ENCODE results near the gene SLC25A21.

Gene SLC25A21

DNA sequence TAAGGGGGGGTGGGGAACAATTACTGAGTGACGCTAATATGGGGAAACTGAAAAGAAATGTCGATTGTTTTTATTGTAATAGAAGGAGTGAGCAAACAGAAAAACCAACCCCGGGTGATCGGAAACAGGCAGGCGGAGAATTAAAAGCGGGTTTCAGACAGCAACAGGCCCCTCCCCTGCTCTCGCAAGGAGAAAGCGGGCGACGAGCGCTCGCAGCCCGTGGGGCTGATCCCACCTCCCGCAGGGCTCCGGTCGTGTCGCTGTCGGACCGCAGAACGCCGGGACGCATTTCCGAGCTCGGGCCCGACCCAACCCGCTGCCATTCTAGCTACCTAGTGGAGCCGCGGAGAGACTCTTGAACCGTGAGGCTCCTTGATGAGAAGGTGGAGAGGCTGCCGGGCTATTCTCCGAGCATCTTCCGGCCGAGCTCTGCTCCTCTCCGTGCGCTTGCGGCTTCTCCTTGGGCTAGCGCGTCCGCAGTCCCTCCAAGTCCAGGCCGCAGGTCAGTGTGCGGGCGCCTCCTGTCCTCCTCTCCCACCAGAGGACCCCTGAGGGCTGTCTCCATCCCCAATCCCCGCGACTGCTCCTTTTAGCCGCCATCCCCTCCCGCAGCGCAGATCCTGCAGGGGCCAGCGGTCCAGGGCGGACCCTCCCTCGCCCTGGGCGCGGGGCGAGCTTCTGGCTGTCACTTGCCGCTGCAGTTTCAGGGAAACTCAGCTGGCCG is 514.8 kb downstream of the SLC25A21 start:
- DNase-seq (ENCODE audit: extremely low read depth, low read depth), result peak; percentile 76

DNA sequence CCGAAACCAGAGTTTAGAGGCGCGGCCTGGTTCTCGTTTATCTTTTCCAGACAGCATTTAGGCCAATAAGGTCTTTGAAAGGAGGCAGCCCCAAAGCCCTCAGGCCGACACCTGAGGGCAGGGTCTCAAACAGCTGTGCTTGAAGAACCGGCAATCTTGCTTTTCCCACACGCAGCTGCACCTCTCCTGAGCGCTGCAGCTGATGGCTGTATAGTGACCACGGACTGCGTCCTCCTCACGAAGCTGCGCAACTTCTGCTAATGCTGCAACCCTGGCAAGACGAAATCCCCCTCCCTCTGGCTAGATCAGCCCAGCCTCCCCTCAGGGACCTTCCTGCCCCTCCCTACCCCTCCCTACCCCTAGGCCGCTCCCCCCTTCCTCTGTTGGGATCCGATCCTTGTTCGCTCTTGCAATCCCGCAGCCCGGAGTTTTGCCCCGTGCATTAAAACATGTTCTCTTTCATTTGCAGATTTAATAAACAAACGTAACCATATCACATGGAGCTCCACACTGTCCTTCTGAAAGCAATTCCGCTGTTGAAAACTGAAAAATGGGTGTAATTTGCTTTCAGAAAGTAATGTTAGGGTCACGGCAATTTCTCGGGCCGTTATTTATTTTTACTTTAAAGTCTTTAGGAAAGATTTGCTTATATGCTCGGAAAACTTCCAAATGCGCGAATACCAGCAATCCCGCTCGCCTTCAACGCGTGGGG is 515.6 kb downstream of the SLC25A21 start:
- peak; percentile 87 for DNase-seq (ENCODE audit: extremely low read depth, low read depth)
- TF ChIP-seq, protein P1, sequence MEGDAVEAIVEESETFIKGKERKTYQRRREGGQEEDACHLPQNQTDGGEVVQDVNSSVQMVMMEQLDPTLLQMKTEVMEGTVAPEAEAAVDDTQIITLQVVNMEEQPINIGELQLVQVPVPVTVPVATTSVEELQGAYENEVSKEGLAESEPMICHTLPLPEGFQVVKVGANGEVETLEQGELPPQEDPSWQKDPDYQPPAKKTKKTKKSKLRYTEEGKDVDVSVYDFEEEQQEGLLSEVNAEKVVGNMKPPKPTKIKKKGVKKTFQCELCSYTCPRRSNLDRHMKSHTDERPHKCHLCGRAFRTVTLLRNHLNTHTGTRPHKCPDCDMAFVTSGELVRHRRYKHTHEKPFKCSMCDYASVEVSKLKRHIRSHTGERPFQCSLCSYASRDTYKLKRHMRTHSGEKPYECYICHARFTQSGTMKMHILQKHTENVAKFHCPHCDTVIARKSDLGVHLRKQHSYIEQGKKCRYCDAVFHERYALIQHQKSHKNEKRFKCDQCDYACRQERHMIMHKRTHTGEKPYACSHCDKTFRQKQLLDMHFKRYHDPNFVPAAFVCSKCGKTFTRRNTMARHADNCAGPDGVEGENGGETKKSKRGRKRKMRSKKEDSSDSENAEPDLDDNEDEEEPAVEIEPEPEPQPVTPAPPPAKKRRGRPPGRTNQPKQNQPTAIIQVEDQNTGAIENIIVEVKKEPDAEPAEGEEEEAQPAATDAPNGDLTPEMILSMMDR (IDR thresholded peaks at IDR 0.05; ENCODE audit: low read depth, low read length), result no peak

More for the DNA sequence above, 514.8 kb downstream of the SLC25A21 start:
- TF ChIP-seq, protein P1 (IDR thresholded peaks at IDR 0.05; ENCODE audit: low read depth, low read length), result no peak; the same call in 1 of the 2 replicates

DNA sequence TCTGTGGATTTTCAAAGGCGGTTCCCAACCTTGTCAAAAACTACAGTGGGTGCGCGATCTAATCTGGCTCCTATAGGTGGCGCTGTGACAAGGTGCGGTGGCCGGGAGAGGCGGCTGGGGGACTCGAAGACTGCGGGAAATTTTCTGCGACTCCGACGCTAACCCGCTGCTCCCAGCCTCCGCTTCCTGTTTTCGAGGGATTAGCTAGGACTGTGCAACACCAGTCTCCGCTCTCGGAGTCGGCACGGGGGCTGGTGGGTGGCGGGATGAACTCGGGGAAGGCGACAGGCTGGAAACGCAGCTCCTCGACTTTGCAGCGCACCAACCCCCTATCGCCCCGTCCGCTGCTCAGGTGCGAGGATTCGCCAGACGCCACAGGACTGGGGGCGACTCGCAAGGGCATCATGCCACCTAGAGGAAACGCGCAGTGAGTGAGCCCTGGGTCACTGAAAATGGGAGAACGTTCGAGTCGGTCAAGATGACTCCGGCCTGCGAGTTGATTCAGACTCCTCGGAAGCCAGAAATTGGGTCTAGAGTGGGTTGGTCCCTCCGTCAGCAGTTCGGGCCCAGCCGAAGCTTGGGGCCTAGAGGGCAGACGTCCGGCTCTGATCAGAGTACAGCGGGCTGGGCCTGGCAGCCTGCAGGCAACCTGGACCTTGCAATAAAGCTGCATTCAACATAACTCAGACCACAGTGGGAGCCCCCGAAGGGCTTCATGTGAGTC is 516.3 kb downstream of the SLC25A21 start:
- TF ChIP-seq, protein P1 (IDR thresholded peaks at IDR 0.05; ENCODE audit: low read depth, low read length), result peak; percentile 81
- DNase-seq (ENCODE audit: extremely low read depth, low read depth), result peak; percentile 51

DNA sequence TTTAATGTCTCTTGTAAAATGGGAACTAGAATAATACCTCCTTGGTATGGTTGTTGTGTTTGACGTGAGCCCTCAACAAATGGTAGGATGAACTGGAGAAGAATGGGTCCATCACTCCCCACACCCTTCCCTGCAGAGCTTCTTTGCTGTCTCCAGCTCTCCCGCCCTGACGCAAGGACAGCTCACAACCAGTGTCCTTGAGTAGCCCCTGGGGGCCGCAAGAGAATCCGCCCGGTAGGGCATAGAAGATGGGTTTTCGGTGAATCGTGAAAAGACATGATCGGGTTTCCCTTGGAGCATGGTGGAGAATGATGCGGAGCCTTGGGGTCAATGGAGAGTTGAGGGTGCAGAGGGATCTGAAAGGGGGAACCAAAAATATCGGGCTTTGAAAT is 516.8 kb downstream of the SLC25A21 start:
- DNase-seq (ENCODE audit: extremely low read depth, low read depth), result no peak
- TF ChIP-seq, protein P1 (IDR thresholded peaks at IDR 0.05; ENCODE audit: low read depth, low read length), result no peak

DNA sequence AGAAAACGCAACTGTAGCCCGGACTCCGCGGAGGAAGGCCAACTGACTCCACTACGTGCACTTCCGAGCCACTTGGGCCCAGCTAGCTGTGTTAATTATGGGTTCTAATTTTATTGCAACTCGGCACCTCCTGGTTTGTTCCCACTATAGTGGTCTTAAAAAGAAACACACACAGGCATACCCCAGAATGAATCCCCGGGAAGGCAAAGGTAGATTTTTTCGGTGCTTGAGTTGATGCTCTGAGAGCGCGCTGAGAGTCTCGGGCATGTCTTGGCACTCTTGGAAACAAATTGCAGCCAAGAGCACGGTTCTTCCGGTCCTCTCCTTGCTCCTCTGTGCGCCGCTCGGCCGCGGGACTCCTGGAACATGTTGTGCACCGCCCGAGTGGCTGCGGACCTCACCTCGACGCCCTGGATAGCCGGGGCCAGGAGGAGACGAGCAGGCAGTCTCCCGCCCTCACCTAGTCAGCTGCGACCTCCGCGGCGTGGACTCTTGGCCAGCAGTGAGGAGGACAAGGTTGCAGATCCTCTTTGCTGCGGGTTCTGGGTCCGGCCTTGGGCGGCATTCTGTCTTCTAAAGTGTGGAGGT is 517.5 kb downstream of the SLC25A21 start:
- TF ChIP-seq, protein P1 (IDR thresholded peaks at IDR 0.05; ENCODE audit: low read depth, low read length), result no peak
- DNase-seq (ENCODE audit: extremely low read depth, low read depth), result no peak

GRCh38 chr14:36653962-36654793 is 518.2 kb downstream of the SLC25A21 start:
- no peak for DNase-seq (ENCODE audit: extremely low read depth, low read depth)
- TF ChIP-seq, protein P1 (IDR thresholded peaks at IDR 0.05; ENCODE audit: low read depth, low read length), result no peak

Measured in AG09319 (cell line).